Urinary bladder (tissue), 4 donors: ENCODE results near the gene MBTPS1. TPM values are rescaled to one million over a fixed set of nuclear protein-coding genes. Genes with fewer than 3 reads are reported as not detected.

ENCODE experiments used
- DNase-seq: peaks from one replicate; pipeline ENCODE4 v3.0.0-alpha.2; 2015; ENCODE audit errors: extremely low spot score
- H3K27ac ChIP-seq: one replicate; pipeline ENCODE4 v1.5.1; 2013; ENCODE audit warnings: low read depth, mild to moderate bottlenecking, moderate library complexity
- H3K36me3 ChIP-seq: one replicate; pipeline ENCODE4 v1.6.1; 2013; ENCODE audit warnings: mild to moderate bottlenecking, moderate library complexity; ENCODE audit not compliant: insufficient read depth
- H3K4me1 ChIP-seq: one replicate; pipeline ENCODE4 v1.6.1; 2013; ENCODE audit warnings: mild to moderate bottlenecking, moderate library complexity; ENCODE audit not compliant: insufficient read depth
- H3K4me3 ChIP-seq: one replicate; pipeline ENCODE4 v1.5.1; 2013; ENCODE audit warnings: low read depth, low read length
- WGBS: extraction: QIAGEN DNeasy Blood & Tissue Kit; methylation state at CpG from one replicate; pipeline ENCODE4 v1.1.7; 2013; 5-methylcytosine and 5-hydroxymethylcytosine counted together
- polyA plus RNA-seq: library from polyadenylated mRNA; stranded (reverse); fragments of 200-250 nt; gene quantifications from one replicate; pipeline ENCODE4 v1.2.3, GENCODE V29; 2013
- total RNA-seq: library from RNA; depleted of rRNA; stranded (reverse); fragments of >200 nt; gene quantifications from one replicate; pipeline ENCODE4 v1.2.3, GENCODE V29; 2014
- donor health status: healthy with polysubstance abuse.
- donor health status: healthy.

The MBTPS1 gene
- total and polyA plus RNA-seq, 2 donors, result 67.8 to 81.3 TPM

DNA sequence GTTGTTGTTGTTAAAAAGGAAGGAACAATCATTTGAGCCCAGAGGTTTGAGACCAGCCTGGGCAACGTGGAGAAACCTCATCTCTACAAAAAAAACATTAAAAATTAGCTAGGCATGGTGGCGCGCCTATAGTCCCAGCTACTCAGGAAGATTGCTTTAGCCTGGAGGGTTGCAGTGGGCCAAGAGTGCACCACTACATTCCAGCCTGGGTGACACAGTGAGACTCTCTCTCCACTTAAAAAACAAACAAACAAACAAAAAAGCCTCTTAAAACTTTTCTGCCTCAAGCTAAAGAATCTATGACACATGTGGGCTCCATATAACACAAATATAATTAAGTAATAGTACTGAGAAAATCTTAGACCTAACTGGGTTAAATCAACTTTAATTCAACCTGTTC, 12.5 kb downstream of the MBTPS1 start:
- Histone ChIP-seq H3K27ac (no peak overlapping the region), H3K4me3 (no peak overlapping the region), H3K36me3 (no peaks in the 10 kb centered on the region), H3K4me1 (no peaks in the 10 kb centered on the region)
- WGBS, result 88% methylated on average over 3 of the region's 3 CpGs
- DNase-seq, result no peak

DNA sequence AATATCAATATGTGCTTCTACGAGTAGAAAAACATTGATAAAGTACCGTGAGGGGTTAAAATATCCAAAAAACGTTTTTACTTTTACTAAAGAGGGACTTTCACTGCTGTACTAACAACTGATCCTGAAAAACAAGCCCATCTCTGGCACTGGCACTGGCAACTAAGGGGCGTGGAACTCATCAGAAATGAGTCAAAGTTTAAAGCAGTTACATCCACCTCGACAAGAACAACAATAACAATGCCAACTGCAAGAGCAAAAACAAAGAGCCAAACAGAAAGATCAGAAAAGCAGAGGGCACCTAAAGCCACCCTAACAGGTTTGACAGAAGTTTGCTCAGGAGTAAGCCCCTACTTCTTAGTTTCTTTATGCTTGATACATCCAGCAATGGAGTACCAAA, 13.1 kb downstream of the MBTPS1 start:
- no peak for DNase-seq
- Histone ChIP-seq H3K4me1 (no peaks in the 10 kb centered on the region), H3K4me3 (no peak overlapping the region), H3K36me3 (no peaks in the 10 kb centered on the region), H3K27ac (no peak overlapping the region)
- 69% methylated on average over 5 of the region's 5 CpGs for WGBS

DNA sequence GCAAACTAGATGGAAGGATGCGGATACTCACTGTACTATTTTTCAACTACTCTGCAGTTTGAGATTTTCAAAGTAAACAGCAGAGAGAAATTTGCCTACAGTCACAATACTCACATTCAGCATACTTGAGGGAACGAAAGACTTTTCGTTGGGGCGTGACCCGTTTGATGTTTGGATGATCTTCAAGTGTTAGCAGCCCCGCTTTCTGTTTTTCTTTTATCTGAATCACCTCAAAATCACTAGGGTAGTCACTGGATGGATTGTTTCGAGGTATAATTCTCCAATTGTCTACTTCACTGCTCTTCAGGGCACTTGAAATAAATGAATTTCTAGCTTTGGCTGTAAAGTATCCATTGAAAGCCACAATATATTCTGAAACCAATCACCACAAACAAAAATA, 17.8 kb downstream of the MBTPS1 start:
- Histone ChIP-seq H3K36me3 (peaks cover 2% of the 10 kb centered on the region), H3K4me1 (no peaks in the 10 kb centered on the region), H3K4me3 (no peak overlapping the region), H3K27ac (no peak overlapping the region)
- DNase-seq, result no peak
- WGBS, result 97% methylated on average over 7 of the region's 7 CpGs

DNA sequence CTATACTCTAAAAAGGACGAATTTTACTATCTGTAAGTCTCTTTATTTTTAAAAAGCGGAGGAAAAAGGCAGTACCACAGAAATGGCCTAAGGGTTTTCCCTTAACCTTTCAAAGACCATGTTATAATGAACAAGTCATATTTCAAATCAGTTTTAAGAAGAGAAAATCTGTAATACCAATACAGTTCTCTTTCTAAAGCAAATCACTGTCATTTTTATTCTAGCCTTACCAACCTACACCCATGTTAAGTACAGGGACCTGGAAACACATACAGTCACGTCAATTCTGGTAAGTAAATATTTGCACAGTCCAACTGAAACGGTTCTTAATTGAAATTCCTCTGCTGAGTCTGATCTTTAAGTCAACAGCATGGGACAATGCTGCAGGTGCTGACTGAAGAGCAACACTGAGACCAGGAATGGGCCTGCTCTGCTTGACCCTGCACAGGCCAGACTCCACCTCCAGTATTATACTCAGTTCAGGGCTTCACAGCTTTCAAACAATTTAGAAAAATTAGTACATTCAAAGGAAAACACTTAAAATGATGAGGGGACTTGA, 20.2 kb downstream of the MBTPS1 start:
- Histone ChIP-seq H3K27ac (no peak overlapping the region), H3K4me1 (no peaks in the 10 kb centered on the region), H3K4me3 (no peak overlapping the region), H3K36me3 (peaks cover 4% of the 10 kb centered on the region)
- peak; percentile 39 for DNase-seq
- 81% methylated on average over 4 of the region's 4 CpGs for WGBS

DNA sequence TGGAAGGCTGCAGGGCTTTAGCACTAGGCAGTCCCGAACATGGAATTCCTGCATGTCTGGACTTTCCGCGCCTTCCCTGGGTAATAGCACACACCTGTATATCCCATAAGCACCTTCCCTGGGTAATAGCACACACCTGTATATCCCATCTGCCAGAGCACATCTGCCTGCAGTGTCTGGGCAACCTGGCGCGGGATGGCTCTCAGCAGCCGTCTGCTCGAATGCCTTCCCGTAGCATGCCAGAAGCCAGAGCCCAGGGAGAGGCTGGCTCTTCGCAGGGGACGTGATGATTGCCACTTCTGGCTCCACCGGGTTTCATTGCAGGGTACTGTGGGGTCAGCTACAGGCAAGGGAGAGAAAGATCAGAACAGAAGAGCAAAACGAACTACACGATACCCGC, 21.3 kb downstream of the MBTPS1 start:
- Histone ChIP-seq H3K4me3 (no peak overlapping the region), H3K4me1 (no peaks in the 10 kb centered on the region), H3K36me3 (peaks cover 4% of the 10 kb centered on the region), H3K27ac (no peak overlapping the region)
- 90% methylated on average over 14 of the region's 14 CpGs for WGBS
- no peak for DNase-seq

DNA sequence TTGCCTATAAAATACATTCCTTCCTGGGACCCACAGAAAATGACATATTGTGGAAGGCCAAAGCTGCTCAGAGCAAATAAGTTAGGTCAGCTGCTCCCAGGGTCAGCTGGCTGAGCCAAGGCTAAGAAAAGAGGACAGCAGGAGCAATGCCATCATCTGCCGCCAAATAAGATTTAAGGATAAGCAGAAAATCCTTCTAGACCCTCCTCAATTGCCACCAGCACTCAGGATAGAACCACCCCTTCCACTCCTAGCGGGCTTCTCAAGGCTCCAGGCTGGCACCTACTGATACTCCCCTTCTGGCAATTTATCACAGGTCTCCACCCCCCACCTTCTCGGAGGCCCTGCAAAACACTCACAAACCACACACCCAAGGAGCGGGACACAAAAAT, 22.9 kb downstream of the MBTPS1 start:
- WGBS, result 95% methylated on average over 4 of the region's 4 CpGs
- peaks cover 6% of the 10 kb centered on the region for H3K36me3 ChIP-seq
- no peak overlapping the region for H3K27ac ChIP-seq
- no peak overlapping the region for H3K4me3 ChIP-seq
- no peaks in the 10 kb centered on the region for H3K4me1 ChIP-seq
- DNase-seq, result no peak

DNA sequence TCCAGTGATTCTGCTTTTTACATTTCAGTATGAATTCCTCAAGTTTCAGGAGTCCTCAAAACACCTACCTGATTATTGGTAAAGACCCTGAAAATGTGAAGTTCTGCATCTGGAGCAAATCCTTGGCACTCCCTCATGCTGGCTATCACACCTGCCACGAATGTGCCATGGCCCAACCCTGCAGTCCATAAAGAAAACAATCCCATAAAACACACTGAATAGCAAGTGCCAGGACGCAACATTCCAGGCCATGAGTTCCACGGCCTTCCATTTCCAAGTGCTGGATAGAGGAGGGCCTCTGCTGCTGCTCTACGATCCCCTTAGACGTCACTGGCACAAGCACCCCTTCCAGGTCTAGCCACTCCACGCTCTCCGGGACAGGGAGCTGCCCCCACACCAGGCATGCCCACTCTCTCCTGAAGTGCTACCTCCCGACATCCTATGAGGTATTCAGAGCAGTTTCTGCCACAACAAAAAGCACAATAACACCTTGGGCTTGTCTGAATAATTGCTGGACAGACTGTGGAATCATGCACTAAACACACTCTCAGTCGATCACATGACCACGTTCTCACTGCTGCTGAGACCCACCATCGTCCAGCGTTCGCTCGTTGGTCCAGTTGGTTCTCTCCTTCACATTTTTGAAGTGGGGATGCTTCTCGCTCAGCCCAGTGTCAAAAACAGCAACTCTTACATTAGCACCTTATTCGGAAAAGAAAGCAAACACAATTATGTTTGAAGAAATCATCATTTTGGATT, 23.4 kb downstream of the MBTPS1 start:
- Histone ChIP-seq H3K4me3 (no peak overlapping the region), H3K36me3 (peaks cover 6% of the 10 kb centered on the region), H3K27ac (no peak overlapping the region), H3K4me1 (no peaks in the 10 kb centered on the region)
- 91% methylated on average over 16 of the region's 16 CpGs for WGBS
- no peak for DNase-seq

DNA sequence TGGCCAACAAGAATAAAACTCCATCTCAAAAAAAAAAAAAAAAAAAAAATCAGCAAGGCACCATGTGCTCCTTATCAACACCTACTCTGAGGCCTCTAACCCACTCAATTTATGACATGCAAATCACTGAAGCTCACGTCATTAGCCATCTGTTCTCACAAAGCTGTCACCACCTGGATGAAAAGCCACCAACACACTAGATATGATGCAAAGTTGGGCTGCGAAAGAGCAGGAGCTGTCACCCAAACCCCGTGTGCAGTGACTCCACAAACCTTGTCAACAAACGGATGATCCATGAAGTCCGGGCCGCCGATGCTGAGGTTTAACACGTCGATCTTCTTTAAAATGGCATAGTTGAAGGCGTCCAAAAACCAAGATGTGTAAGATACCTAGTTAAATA, 25.3 kb downstream of the MBTPS1 start:
- Histone ChIP-seq H3K4me1 (no peaks in the 10 kb centered on the region), H3K27ac (no peak overlapping the region), H3K4me3 (no peak overlapping the region), H3K36me3 (peaks cover 6% of the 10 kb centered on the region)
- no peak for DNase-seq
- WGBS, result 90% methylated on average over 10 of the region's 10 CpGs

DNA sequence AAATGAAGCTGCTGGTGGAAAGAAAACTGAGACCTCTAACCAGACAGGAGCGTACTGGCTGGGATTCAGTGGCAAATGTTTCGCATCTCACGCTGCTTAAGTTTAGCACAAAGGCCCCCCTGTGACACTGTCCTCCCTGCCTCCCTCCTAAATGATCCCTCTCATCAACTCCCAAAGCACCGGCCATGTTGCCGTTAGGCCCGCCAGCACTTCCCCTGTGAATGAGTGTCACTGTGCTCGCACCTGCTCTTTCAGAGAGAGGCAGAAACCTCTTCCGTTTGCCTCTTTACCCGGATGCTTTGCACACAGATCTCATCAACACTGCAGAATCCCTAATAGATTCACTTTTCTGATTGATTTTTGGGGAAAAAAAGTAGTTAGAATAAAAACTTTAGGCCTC, 26.5 kb downstream of the MBTPS1 start:
- Histone ChIP-seq H3K4me1 (no peaks in the 10 kb centered on the region), H3K36me3 (peaks cover 4% of the 10 kb centered on the region), H3K4me3 (no peak overlapping the region), H3K27ac (no peak overlapping the region)
- no peak for DNase-seq
- 90% methylated on average over 9 of the region's 9 CpGs for WGBS

DNA sequence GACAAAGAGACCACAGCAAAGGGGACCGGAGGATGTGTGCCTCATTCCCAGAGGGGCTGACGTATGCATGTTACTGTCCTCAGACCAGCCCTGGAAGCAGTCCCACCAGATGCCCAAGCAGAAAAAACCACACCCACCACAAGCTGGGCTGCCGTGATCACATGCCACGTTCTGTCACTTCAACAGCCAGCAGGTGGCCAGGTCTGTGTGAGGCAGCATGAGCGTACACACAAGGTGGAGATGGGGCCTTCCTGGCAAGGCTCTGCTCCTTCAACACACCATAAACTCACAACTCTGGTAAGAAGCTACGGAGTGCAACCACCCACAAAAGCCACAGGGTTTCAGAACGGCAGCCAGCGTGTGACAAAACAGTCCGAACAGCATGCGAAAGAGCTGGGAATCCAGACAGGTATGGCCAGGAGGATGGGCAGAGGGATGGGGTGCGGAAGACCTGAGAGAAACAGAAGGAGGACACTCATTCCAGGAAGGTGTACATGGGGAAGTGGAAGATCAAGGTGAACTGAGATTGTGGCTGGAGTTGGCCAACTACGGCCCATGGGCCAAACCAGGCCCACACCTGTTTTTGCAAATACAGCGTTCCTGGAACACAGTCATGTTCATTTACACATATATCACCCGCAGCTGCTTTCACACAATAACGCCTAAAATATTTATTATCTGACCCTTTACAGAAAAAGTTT, 27.9 kb downstream of the MBTPS1 start:
- H3K36me3 ChIP-seq, result peaks cover 4% of the 10 kb centered on the region
- no peaks in the 10 kb centered on the region for H3K4me1 ChIP-seq
- no peak overlapping the region for H3K4me3 ChIP-seq
- 80% methylated on average over 15 of the region's 15 CpGs for WGBS
- DNase-seq, result no peak
- no peak overlapping the region for H3K27ac ChIP-seq

DNA sequence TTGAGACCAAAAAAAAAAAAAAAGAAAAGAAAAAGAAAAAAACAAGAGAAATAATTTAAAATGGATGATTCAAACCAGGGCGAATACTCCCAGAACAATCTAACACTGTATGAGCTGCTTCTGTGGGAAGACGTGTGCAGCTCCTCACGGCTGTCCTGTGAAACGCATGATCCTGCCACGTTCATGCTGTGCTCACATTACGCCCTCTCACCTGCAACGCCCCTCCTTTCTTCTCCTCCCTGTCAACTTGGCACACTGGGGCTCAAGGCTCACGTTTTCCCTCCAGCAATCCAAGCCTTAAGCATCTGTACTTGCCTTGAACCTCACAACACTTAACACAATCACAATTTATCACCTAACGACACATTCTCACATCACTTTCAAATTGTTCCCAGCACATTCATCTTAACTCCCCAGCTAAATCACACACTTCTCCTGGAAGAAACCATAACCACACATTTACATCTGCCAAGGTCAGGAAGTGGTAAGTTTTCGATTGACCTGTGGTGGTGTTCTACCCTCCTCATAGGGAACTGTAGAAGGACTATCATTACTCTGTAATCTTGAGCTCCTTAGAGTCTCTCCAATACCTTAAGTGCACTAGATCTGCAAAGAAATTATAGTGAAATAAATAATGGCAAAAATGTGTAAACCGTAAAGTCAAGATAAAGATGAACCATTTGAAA, 29.1 kb downstream of the MBTPS1 start:
- 84% methylated on average over 11 of the region's 11 CpGs for WGBS
- H3K4me3 ChIP-seq, result no peak overlapping the region
- H3K27ac ChIP-seq, result no peak overlapping the region
- no peaks in the 10 kb centered on the region for H3K4me1 ChIP-seq
- DNase-seq, result no peak
- peaks cover 1% of the 10 kb centered on the region for H3K36me3 ChIP-seq

DNA sequence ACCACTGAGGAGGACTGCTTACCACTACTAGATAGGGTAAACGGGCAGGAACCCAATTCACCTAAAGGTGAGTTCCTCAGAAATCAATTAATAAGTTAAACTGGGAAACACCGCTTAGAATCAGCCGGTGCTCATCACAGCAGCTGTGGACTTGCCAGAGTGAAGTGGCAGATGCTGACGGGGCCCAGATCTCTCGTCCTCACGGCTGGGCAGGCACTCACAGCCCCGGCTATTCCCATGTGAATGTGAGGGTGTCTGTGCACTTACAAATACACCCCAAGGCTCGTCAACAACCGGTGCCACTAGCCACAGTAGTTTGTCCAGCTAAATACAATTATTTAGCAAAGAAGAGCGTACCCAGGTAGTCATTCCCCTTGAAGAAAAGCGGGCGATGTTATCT, 29.7 kb downstream of the MBTPS1 start:
- no peak for DNase-seq
- Histone ChIP-seq H3K36me3 (peaks cover 1% of the 10 kb centered on the region), H3K27ac (no peak overlapping the region), H3K4me3 (no peak overlapping the region), H3K4me1 (no peaks in the 10 kb centered on the region)
- WGBS, result 84% methylated on average over 12 of the region's 12 CpGs

DNA sequence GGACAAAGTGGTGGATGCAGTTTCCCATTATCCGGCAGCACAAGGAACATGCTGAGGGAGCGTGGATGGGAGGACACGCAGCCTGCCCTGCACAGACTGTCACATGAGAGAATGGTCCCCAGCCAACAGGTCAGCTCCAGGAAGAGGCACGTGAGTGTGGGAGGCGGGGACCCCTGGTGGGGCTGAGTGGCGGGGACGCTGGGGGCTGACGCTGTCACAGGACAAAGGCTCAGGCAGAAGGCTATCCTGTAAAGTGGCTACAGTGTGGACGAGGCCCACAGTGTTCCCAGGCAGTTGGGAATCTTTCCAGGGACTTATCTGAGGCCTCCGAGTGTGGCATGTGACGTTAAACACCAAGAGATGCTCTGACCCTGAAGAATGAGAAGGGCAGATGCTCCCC, 30.4 kb downstream of the MBTPS1 start:
- DNase-seq, result no peak
- Histone ChIP-seq H3K36me3 (peaks cover 1% of the 10 kb centered on the region), H3K27ac (no peak overlapping the region), H3K4me1 (no peaks in the 10 kb centered on the region), H3K4me3 (no peak overlapping the region)
- 69% methylated on average over 11 of the region's 11 CpGs for WGBS

DNA sequence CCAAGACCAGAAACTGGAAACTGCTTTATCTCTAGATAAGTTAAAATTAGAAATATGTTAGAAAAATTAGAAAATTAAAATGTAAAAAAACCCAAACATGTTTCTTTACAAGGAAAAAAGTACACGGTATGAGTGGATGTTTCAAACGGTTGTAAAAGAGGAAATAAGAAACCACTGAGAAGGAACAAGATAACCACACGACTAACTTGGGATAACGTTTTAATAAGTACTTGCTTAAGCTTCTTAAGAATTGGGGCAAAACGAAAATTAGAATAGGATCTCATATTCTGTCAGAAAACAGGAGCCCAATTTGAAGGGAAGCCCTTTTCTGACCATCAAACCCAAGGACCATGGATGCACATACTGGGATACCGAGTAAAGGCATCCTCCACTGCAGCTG, 31.0 kb downstream of the MBTPS1 start:
- Histone ChIP-seq H3K27ac (no peak overlapping the region), H3K36me3 (peaks cover 1% of the 10 kb centered on the region), H3K4me3 (no peak overlapping the region), H3K4me1 (no peaks in the 10 kb centered on the region)
- DNase-seq, result no peak
- 61% methylated on average over 6 of the region's 6 CpGs for WGBS
